ENCODE results near the gene C2CD2. TPM values are rescaled to one million over a fixed set of nuclear protein-coding genes. Genes with fewer than 3 reads are reported as not detected.
A peak's percentile ranks its signal among the peaks of the same experiment; 100 is the strongest.

The C2CD2 gene
- total RNA-seq, 2 experiments from 2014 or later = 7.0 to 8.8 TPM

GRCh38 chr21:41901782-41902181 lies 52.0 kb downstream of the C2CD2 start:
- no peak overlapping the region for H3K27ac Mint-ChIP-seq
- H3K36me3 Mint-ChIP-seq (ENCODE audit: low read depth) = peaks cover 7% of the 10 kb centered on the region
- no peaks in the 10 kb centered on the region for H3K9me3 Mint-ChIP-seq
- CTCF ChIA-PET = interaction anchor here (0.8 to 1.1 kb wide), 2 partner anchors 12 to 39 kb away, joined by 3 read pairs; no protein-coding TSS in a partner anchor
- peaks cover 37% of the 10 kb centered on the region for H3K4me1 Mint-ChIP-seq
- DNase-seq = no peak
- H3K27me3 Mint-ChIP-seq = no peaks in the 10 kb centered on the region
- no peak overlapping the region for H3K4me3 Mint-ChIP-seq
- POLR2A ChIA-PET = no interaction called here

- H3K27me3 Mint-ChIP-seq = no peaks in the 10 kb centered on the region
- no peaks in the 10 kb centered on the region for H3K9me3 Mint-ChIP-seq
- peak; percentile 25 for DNase-seq
- ChIA-PET POLR2A (no interaction called here), CTCF (no interaction called here)
- peaks cover 7% of the 10 kb centered on the region for H3K36me3 Mint-ChIP-seq (ENCODE audit: low read depth)
- H3K4me1 Mint-ChIP-seq = peaks cover 43% of the 10 kb centered on the region
- no peak overlapping the region for H3K4me3 Mint-ChIP-seq
- H3K27ac Mint-ChIP-seq = no peak overlapping the region
These were observed 52.7 kb downstream of the C2CD2 start for GRCh38 chr21:41901099-41901498.

- H3K9me3 Mint-ChIP-seq = no peaks in the 10 kb centered on the region
- no peak for DNase-seq
- no peaks in the 10 kb centered on the region for H3K27me3 Mint-ChIP-seq
- H3K27ac Mint-ChIP-seq = no peak overlapping the region
- ChIA-PET POLR2A (no interaction called here), CTCF (interaction anchor here (2.0 kb wide), 1 partner anchor 21 kb away, joined by 6 read pairs; the partner anchor contains the start of gene PRDM15)
- H3K36me3 Mint-ChIP-seq (ENCODE audit: low read depth) = peaks cover 7% of the 10 kb centered on the region
- H3K4me1 Mint-ChIP-seq = peaks cover 50% of the 10 kb centered on the region
- H3K4me3 Mint-ChIP-seq = no peak overlapping the region
These were observed 53.4 kb downstream of the C2CD2 start for GRCh38 chr21:41900401-41900800.

- CTCF ChIA-PET = interaction anchor here (0.7 to 2.0 kb wide), 3 partner anchors 11 to 46 kb away, joined by 3 to 6 read pairs (median 4); partner anchors contain the start of gene PRDM15
- H3K9me3 Mint-ChIP-seq = no peaks in the 10 kb centered on the region
- H3K4me1 Mint-ChIP-seq = peaks cover 53% of the 10 kb centered on the region
- peaks cover 7% of the 10 kb centered on the region for H3K36me3 Mint-ChIP-seq (ENCODE audit: low read depth)
- H3K27ac Mint-ChIP-seq = peak overlapping the region; percentile 87
- no peak overlapping the region for H3K4me3 Mint-ChIP-seq
- POLR2A ChIA-PET = no interaction called here
- DNase-seq = peak; percentile 64
- no peaks in the 10 kb centered on the region for H3K27me3 Mint-ChIP-seq
These were observed 54.2 kb downstream of the C2CD2 start for GRCh38 chr21:41899426-41900202.

- Mint-ChIP-seq H3K4me1 (peaks cover 53% of the 10 kb centered on the region), H3K27ac (peak overlapping the region; percentile 87), H3K27me3 (no peaks in the 10 kb centered on the region), H3K36me3 (ENCODE audit: low read depth) (peaks cover 7% of the 10 kb centered on the region), H3K9me3 (no peaks in the 10 kb centered on the region), H3K4me3 (no peak overlapping the region)
- POLR2A ChIA-PET = no interaction called here
- CTCF ChIA-PET = interaction anchor here (0.7 to 2.0 kb wide), 4 partner anchors 11 to 147 kb away, joined by 3 to 6 read pairs (median 4); partner anchors contain the start of gene PRDM15
- no peak for DNase-seq
These were observed 54.8 kb downstream of the C2CD2 start for GRCh38 chr21:41898998-41899397.

- H3K9me3 Mint-ChIP-seq = no peaks in the 10 kb centered on the region
- H3K27ac Mint-ChIP-seq = no peak overlapping the region
- H3K36me3 Mint-ChIP-seq (ENCODE audit: low read depth) = peaks cover 7% of the 10 kb centered on the region
- H3K4me3 Mint-ChIP-seq = no peak overlapping the region
- ChIA-PET POLR2A (no interaction called here), CTCF (interaction anchor here (1.5 kb wide), 1 partner anchor 148 kb away, joined by 3 read pairs; no protein-coding TSS in a partner anchor)
- no peak for DNase-seq
- no peaks in the 10 kb centered on the region for H3K27me3 Mint-ChIP-seq
- peaks cover 53% of the 10 kb centered on the region for H3K4me1 Mint-ChIP-seq
These were observed 56.1 kb downstream of the C2CD2 start for GRCh38 chr21:41897700-41898099.

- no peaks in the 10 kb centered on the region for H3K27me3 Mint-ChIP-seq
- peaks cover 53% of the 10 kb centered on the region for H3K4me1 Mint-ChIP-seq
- H3K27ac Mint-ChIP-seq = no peak overlapping the region
- POLR2A ChIA-PET = no interaction called here
- CTCF ChIA-PET = no interaction called here
- H3K4me3 Mint-ChIP-seq = no peak overlapping the region
- no peaks in the 10 kb centered on the region for H3K9me3 Mint-ChIP-seq
- DNase-seq = no peak
- peaks cover 7% of the 10 kb centered on the region for H3K36me3 Mint-ChIP-seq (ENCODE audit: low read depth)
These were observed 56.7 kb downstream of the C2CD2 start for GRCh38 chr21:41897047-41897669.

- Mint-ChIP-seq H3K4me3 (no peak overlapping the region), H3K4me1 (peaks cover 45% of the 10 kb centered on the region), H3K36me3 (ENCODE audit: low read depth) (no peaks in the 10 kb centered on the region), H3K27ac (peak overlapping the region; percentile 57), H3K9me3 (no peaks in the 10 kb centered on the region), H3K27me3 (no peaks in the 10 kb centered on the region)
- ChIA-PET CTCF (interaction anchor here (1.1 to 1.5 kb wide), 2 partner anchors 14 to 212 kb away, joined by 3 to 4 read pairs; no protein-coding TSS in a partner anchor), POLR2A (no interaction called here)
- DNase-seq = peak; percentile 60
These were observed 58.0 kb downstream of the C2CD2 start for GRCh38 chr21:41895643-41896493.

GRCh38 chr21:41894922-41895557 lies 58.8 kb downstream of the C2CD2 start:
- Mint-ChIP-seq H3K9me3 (no peaks in the 10 kb centered on the region), H3K36me3 (ENCODE audit: low read depth) (no peaks in the 10 kb centered on the region), H3K4me1 (peaks cover 37% of the 10 kb centered on the region), H3K27me3 (no peaks in the 10 kb centered on the region), H3K27ac (peak overlapping the region; percentile 57), H3K4me3 (no peak overlapping the region)
- ChIA-PET POLR2A (no interaction called here), CTCF (interaction anchor here (1.1 to 1.5 kb wide), 2 partner anchors 15 to 213 kb away, joined by 3 to 4 read pairs; no protein-coding TSS in a partner anchor)
- no peak for DNase-seq

GRCh38 chr21:41894511-41894910 lies 59.3 kb downstream of the C2CD2 start:
- no peaks in the 10 kb centered on the region for H3K36me3 Mint-ChIP-seq (ENCODE audit: low read depth)
- peaks cover 32% of the 10 kb centered on the region for H3K4me1 Mint-ChIP-seq
- no peaks in the 10 kb centered on the region for H3K27me3 Mint-ChIP-seq
- CTCF ChIA-PET = no interaction called here
- POLR2A ChIA-PET = no interaction called here
- no peak overlapping the region for H3K27ac Mint-ChIP-seq
- H3K9me3 Mint-ChIP-seq = no peaks in the 10 kb centered on the region
- no peak overlapping the region for H3K4me3 Mint-ChIP-seq
- no peak for DNase-seq

- no peak for DNase-seq
- Mint-ChIP-seq H3K9me3 (no peaks in the 10 kb centered on the region), H3K4me1 (peaks cover 18% of the 10 kb centered on the region), H3K36me3 (ENCODE audit: low read depth) (no peaks in the 10 kb centered on the region), H3K27me3 (no peaks in the 10 kb centered on the region), H3K4me3 (no peak overlapping the region), H3K27ac (no peak overlapping the region)
- ChIA-PET POLR2A (no interaction called here), CTCF (no interaction called here)
These were observed 61.1 kb downstream of the C2CD2 start for GRCh38 chr21:41892726-41893125.

GRCh38 chr21:41891132-41891531 lies 62.7 kb downstream of the C2CD2 start:
- H3K27ac Mint-ChIP-seq = no peak overlapping the region
- DNase-seq = no peak
- ChIA-PET CTCF (no interaction called here), POLR2A (no interaction called here)
- no peaks in the 10 kb centered on the region for H3K9me3 Mint-ChIP-seq
- no peaks in the 10 kb centered on the region for H3K36me3 Mint-ChIP-seq (ENCODE audit: low read depth)
- H3K4me1 Mint-ChIP-seq = peaks cover 10% of the 10 kb centered on the region
- H3K27me3 Mint-ChIP-seq = no peaks in the 10 kb centered on the region
- H3K4me3 Mint-ChIP-seq = no peak overlapping the region
